Measurements from ENCODE around the gene NMUR1.

NMUR1 gene

GRCh38 chr2:231502596-231502995, 27.6 kb downstream of the NMUR1 start:
- no peak for DNase-seq (ENCODE audit: insufficient read length)
- TF ChIP-seq TAF1 (IDR thresholded peaks at IDR 0.05; ENCODE audit: borderline replicate concordance, low read depth, low read length) (no peak), POLR2AphosphoS5 (IDR thresholded peaks at IDR 0.05; ENCODE audit: low read depth, low read length) (no peak), POLR2A (IDR thresholded peaks at IDR 0.05; ENCODE audit: low read depth, low read length) (no peak)
- no peak for FAIRE-seq

DNA sequence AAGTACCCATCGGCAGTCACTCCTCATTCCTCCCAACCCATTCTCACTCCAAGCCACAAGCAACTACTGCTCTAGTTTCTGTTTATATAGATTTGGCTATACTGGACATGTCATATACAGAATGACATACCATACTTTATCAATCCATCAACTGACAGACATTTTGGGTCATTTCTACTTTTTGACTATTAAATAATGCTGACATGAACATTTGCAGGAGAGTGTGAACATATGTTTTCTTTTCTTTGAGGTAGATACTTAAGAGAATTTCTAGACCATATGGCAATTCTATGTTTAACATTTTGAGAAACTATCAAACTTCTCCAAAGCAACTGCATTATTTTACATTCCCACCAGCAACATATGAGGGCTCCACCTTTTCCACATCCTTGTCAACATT, 32.6 kb downstream of the NMUR1 start:
- no peak for TF ChIP-seq POLR2A (IDR thresholded peaks at IDR 0.05; ENCODE audit: low read depth, low read length)
- TF ChIP-seq POLR2AphosphoS5 (IDR thresholded peaks at IDR 0.05; ENCODE audit: low read depth, low read length), result no peak
- TF ChIP-seq TAF1 (IDR thresholded peaks at IDR 0.05; ENCODE audit: borderline replicate concordance, low read depth, low read length), result no peak
- DNase-seq (ENCODE audit: insufficient read length), result no peak
- FAIRE-seq, result no peak

- DNase-seq (ENCODE audit: insufficient read length) (no peak), FAIRE-seq (peak; percentile 9)
- TF ChIP-seq POLR2A (IDR thresholded peaks at IDR 0.05; ENCODE audit: low read depth, low read length), result no peak
- TF ChIP-seq POLR2AphosphoS5 (IDR thresholded peaks at IDR 0.05; ENCODE audit: low read depth, low read length), result no peak
- no peak for TF ChIP-seq TAF1 (IDR thresholded peaks at IDR 0.05; ENCODE audit: borderline replicate concordance, low read depth, low read length)
Measured at GRCh38 chr2:231494669-231495068, 35.6 kb downstream of the NMUR1 start.

DNA sequence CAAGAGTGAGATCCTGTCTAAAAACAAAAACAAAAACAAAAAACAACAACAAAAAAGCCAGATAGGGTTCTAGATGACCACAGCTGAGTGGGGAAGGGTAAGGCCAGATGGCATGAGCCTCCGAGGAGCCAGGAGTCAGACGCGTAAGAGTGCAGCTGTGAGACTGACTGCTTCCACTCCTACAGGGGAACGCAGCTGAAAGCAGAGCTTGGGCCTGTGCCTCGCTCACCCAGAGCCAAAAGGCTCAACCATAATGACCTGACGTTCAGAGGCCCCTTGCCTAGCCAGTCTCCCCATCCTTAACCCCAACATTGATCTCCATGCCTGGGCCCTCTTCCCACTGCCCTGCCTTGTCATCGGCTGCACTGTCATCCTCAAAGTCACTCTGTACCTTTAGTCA, 39.4 kb downstream of the NMUR1 start:
- TF ChIP-seq POLR2AphosphoS5 (IDR thresholded peaks at IDR 0.05; ENCODE audit: low read depth, low read length) (no peak), TAF1 (IDR thresholded peaks at IDR 0.05; ENCODE audit: borderline replicate concordance, low read depth, low read length) (no peak)
- FAIRE-seq, result no peak
- no peak for DNase-seq (ENCODE audit: insufficient read length)

- DNase-seq (ENCODE audit: insufficient read length) (no peak), FAIRE-seq (no peak)
- TF ChIP-seq POLR2A (IDR thresholded peaks at IDR 0.05; ENCODE audit: low read depth, low read length) (no peak), TAF1 (IDR thresholded peaks at IDR 0.05; ENCODE audit: borderline replicate concordance, low read depth, low read length) (no peak), POLR2AphosphoS5 (IDR thresholded peaks at IDR 0.05; ENCODE audit: low read depth, low read length) (no peak)
Measured at GRCh38 chr2:231489990-231490389, 40.3 kb downstream of the NMUR1 start.

- FAIRE-seq (no peak), DNase-seq (ENCODE audit: insufficient read length) (no peak)
- TF ChIP-seq POLR2A (IDR thresholded peaks at IDR 0.05; ENCODE audit: low read depth, low read length) (no peak), TAF1 (IDR thresholded peaks at IDR 0.05; ENCODE audit: borderline replicate concordance, low read depth, low read length) (no peak), POLR2AphosphoS5 (IDR thresholded peaks at IDR 0.05; ENCODE audit: low read depth, low read length) (no peak)
Measured at GRCh38 chr2:231488331-231488730, 41.9 kb downstream of the NMUR1 start.

- peak; percentile 9 for FAIRE-seq
- DNase-seq (ENCODE audit: insufficient read length), result no peak
- TF ChIP-seq POLR2A (IDR thresholded peaks at IDR 0.05; ENCODE audit: low read depth, low read length) (no peak), TAF1 (IDR thresholded peaks at IDR 0.05; ENCODE audit: borderline replicate concordance, low read depth, low read length) (no peak), POLR2AphosphoS5 (IDR thresholded peaks at IDR 0.05; ENCODE audit: low read depth, low read length) (no peak)
Measured at GRCh38 chr2:231486851-231487596, 43.2 kb downstream of the NMUR1 start.

DNA sequence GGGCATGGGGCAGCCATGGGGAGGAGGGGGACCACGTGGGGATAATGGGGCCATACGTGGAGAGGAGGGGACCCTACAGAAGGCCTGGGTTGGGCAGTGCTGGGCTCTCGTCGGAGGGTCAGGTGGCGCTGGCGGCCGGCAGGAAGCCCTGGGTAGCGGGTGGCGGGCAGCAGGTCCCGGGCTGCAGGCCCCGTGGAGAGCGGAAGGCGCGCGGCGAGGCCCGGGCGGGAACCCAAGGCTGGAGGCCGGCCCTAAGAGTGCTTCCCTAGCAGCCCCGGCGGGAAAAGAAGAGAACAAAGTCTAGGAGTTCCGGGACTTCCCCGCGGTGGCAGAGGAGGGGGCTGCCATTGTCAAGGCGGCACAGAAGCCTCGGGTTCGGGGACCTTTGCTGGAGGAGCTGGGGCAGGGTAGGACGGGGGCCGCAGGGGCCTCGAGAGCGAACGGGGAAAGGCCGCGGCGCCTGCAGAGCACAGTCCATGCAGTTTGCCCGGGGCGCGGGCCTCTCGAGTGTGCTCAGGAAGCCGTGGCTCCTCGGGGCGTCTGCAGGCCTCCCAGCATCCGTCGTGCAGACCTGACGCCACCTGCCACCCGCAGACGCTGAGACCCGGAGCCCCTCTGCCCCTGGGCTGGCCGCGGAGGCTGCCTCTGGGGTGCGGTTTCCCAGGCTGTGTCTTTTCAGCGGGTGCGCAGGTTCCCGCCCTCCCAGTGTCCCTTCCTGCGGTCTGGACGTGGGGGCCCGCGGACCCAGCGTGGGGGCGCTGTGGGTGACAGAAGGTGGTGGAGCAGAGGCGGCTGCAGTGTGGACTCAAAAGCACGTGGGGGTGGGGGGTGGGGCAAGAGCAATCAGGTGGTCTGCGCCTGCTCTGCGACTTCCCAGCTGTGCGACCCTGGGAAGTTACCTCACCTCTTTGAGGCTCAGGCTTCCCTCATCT, 46.6 kb downstream of the NMUR1 start:
- peak; percentile 63 for DNase-seq (ENCODE audit: insufficient read length)
- peak; percentile 79 for FAIRE-seq
- peak; percentile 74 for TF ChIP-seq POLR2A (IDR thresholded peaks at IDR 0.05; ENCODE audit: low read depth, low read length)
- TF ChIP-seq TAF1 (IDR thresholded peaks at IDR 0.05; ENCODE audit: borderline replicate concordance, low read depth, low read length), result 0 out of 2 replicates have a peak, but pooled peaks have one; percentile 4
- peak; percentile 73 for TF ChIP-seq POLR2AphosphoS5 (IDR thresholded peaks at IDR 0.05; ENCODE audit: low read depth, low read length)

DNA sequence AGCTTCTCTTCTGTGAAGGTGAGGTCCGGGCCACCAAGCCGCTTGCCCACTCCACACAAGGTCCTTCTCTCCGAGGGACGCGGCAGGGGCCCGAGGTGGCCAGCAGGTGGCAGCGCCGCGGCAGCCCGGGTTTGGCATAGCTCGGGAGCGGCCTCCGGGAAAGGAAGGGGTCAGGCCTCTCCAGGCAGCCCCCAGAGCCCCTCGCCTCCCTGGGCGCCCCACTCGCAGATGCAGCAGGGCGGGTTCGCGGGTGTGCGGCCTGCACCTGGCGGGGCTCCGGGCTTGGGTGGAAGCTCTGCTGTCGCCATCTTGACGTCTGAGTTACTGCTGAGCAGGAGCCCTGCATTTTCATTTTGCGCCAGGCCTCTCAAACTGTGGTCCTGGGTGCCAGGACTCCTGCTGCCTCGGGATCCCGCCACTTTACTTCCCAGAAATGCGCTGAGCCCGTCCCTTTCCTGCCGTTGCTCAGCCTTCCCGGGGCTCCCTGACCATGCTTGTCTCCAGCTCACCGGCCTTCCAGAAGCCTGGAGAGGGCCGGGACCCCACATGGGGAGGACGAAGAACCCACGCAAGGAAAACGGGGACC, 47.3 kb downstream of the NMUR1 start:
- DNase-seq (ENCODE audit: insufficient read length) (peak; percentile 86), FAIRE-seq (no peak)
- TF ChIP-seq POLR2A (IDR thresholded peaks at IDR 0.05; ENCODE audit: low read depth, low read length), result peak; percentile 31; the same call in 1 of the 2 replicates
- TF ChIP-seq POLR2AphosphoS5 (IDR thresholded peaks at IDR 0.05; ENCODE audit: low read depth, low read length), result no peak; the same call in 1 of the 2 replicates
- peak; percentile 55; the same call in 1 of the 2 replicates for TF ChIP-seq TAF1 (IDR thresholded peaks at IDR 0.05; ENCODE audit: borderline replicate concordance, low read depth, low read length)

DNA sequence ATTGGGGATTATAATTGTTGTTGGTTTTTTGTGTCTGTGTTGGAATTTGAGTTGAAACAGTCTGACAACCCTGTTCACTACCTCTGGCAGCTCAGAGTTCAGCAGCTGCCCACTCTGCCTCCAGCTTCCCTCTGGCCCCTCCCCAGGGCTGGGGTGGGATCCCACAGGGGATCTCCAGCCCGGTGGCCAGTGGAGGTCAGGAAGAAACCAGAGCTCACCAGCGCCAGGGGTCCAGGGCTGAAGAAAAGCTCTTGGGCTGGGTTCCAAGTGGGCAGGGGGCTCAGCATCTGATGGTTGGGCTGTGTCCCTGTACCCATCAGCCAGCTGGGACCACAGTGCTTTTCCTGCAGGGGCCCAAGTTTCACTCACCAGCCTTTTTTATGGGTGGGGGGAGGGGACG, 49.5 kb downstream of the NMUR1 start:
- TF ChIP-seq TAF1 (IDR thresholded peaks at IDR 0.05; ENCODE audit: borderline replicate concordance, low read depth, low read length) (no peak), POLR2AphosphoS5 (IDR thresholded peaks at IDR 0.05; ENCODE audit: low read depth, low read length) (no peak), POLR2A (IDR thresholded peaks at IDR 0.05; ENCODE audit: low read depth, low read length) (no peak)
- DNase-seq (ENCODE audit: insufficient read length), result no peak
- no peak for FAIRE-seq

DNA sequence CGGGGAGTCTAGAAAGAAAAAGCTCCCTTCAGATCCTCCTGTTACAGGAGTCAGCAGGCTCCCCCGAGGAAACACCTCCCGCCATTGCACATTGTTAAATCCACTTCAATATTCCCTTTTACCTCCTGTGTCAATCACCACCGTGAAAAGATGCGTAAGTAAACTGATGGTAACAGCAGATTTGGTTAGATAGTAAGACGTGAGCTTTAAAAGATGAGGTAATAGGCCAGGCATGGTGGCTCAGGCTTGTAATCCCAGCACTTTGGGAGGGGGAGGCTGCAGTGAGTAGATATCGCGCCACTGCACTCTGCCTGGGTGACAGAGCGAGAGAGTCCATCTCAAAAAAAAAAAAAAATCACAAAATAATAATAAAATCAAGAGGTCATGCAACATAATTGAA, 50.8 kb downstream of the NMUR1 start:
- TF ChIP-seq TAF1 (IDR thresholded peaks at IDR 0.05; ENCODE audit: borderline replicate concordance, low read depth, low read length) (no peak), POLR2A (IDR thresholded peaks at IDR 0.05; ENCODE audit: low read depth, low read length) (no peak), POLR2AphosphoS5 (IDR thresholded peaks at IDR 0.05; ENCODE audit: low read depth, low read length) (no peak)
- DNase-seq (ENCODE audit: insufficient read length) (no peak), FAIRE-seq (no peak)
